ENCODE results near the gene CRBN. TPM values are rescaled to one million over a fixed set of nuclear protein-coding genes. Genes with fewer than 3 reads are reported as not detected.
A peak's percentile ranks its signal among the peaks of the same experiment; 100 is the strongest.

Gene CRBN
- total RNA-seq, 2 donors from 2014 or later: 35.3 to 36.8 TPM

- H3K4me3 Mint-ChIP-seq: no peak overlapping the region
- H3K4me3 ChIP-seq (ENCODE audit: low read length): no peak overlapping the region
- H3K27me3 ChIP-seq (ENCODE audit: control insufficient read depth, insufficient read depth, low read length, poor library complexity, severe bottlenecking): no peaks in the 10 kb centered on the region
- no peaks in the 10 kb centered on the region for H3K27me3 Mint-ChIP-seq (ENCODE audit: insufficient read depth)
- H3K4me1 ChIP-seq (ENCODE audit: control insufficient read depth, insufficient read depth, low read length): no peaks in the 10 kb centered on the region
- H3K36me3 ChIP-seq (ENCODE audit: control insufficient read depth, insufficient read depth, low read length): peaks cover 69% of the 10 kb centered on the region
- no peaks in the 10 kb centered on the region for H3K4me1 Mint-ChIP-seq
- no peak overlapping the region for H3K27ac ChIP-seq (ENCODE audit: low read depth, low read length)
- H3K36me3 Mint-ChIP-seq (ENCODE audit: low read depth): peaks cover 41% of the 10 kb centered on the region
- no peak overlapping the region for H3K27ac Mint-ChIP-seq
- 83 to 92% methylated on average over 5 of the region's 5 CpGs for WGBS, 2 experiments (ENCODE audit: insufficient coverage in 1 of 2, insufficient read length in 1 of 2)
- no peaks in the 10 kb centered on the region for H3K9me3 Mint-ChIP-seq
- no peak for DNase-seq
- peak; percentile 67 for TF ChIP-seq CTCF (conservative IDR thresholded peaks at IDR 0.05)
- H3K9me3 ChIP-seq (ENCODE audit: control insufficient read depth, low read length): peaks cover 4% of the 10 kb centered on the region
- H3K9ac ChIP-seq (ENCODE audit: extremely low read depth, low read length, poor library complexity, severe bottlenecking): no peak overlapping the region
These were observed 8.5 kb downstream of the CRBN start for GRCh38 chr3:3170998-3171397.

GRCh38 chr3:3165650-3166049, 13.8 kb downstream of the CRBN start:
- H3K9ac ChIP-seq (ENCODE audit: extremely low read depth, low read length, poor library complexity, severe bottlenecking): no peak overlapping the region
- no peak overlapping the region for H3K27ac Mint-ChIP-seq
- no peaks in the 10 kb centered on the region for H3K27me3 ChIP-seq (ENCODE audit: control insufficient read depth, insufficient read depth, low read length, poor library complexity, severe bottlenecking)
- no peak overlapping the region for H3K4me3 Mint-ChIP-seq
- H3K36me3 Mint-ChIP-seq (ENCODE audit: low read depth): peaks cover 54% of the 10 kb centered on the region
- peaks cover 77% of the 10 kb centered on the region for H3K36me3 ChIP-seq (ENCODE audit: control insufficient read depth, insufficient read depth, low read length)
- H3K4me3 ChIP-seq (ENCODE audit: low read length): no peak overlapping the region
- H3K4me1 Mint-ChIP-seq: no peaks in the 10 kb centered on the region
- 95 to 96% methylated on average over 3 of the region's 3 CpGs for WGBS, 2 experiments (ENCODE audit: insufficient coverage in 1 of 2, insufficient read length in 1 of 2)
- no peak for TF ChIP-seq CTCF (conservative IDR thresholded peaks at IDR 0.05)
- no peak for DNase-seq
- H3K9me3 Mint-ChIP-seq: no peaks in the 10 kb centered on the region
- H3K9me3 ChIP-seq (ENCODE audit: control insufficient read depth, low read length): peaks cover 24% of the 10 kb centered on the region
- no peaks in the 10 kb centered on the region for H3K27me3 Mint-ChIP-seq (ENCODE audit: insufficient read depth)
- no peaks in the 10 kb centered on the region for H3K4me1 ChIP-seq (ENCODE audit: control insufficient read depth, insufficient read depth, low read length)
- no peak overlapping the region for H3K27ac ChIP-seq (ENCODE audit: low read depth, low read length)

GRCh38 chr3:3165241-3165640, 14.2 kb downstream of the CRBN start:
- no peak overlapping the region for H3K4me3 Mint-ChIP-seq
- no peaks in the 10 kb centered on the region for H3K27me3 Mint-ChIP-seq (ENCODE audit: insufficient read depth)

More at GRCh38 chr3:3165241-3165640, 14.2 kb downstream of the CRBN start:
- Mint-ChIP-seq H3K27ac (no peak overlapping the region), H3K9me3 (no peaks in the 10 kb centered on the region), H3K4me1 (no peaks in the 10 kb centered on the region), H3K36me3 (ENCODE audit: low read depth) (peaks cover 54% of the 10 kb centered on the region)
- H3K4me3 ChIP-seq (ENCODE audit: low read length): no peak overlapping the region
- H3K9me3 ChIP-seq (ENCODE audit: control insufficient read depth, low read length): peaks cover 24% of the 10 kb centered on the region
- H3K27ac ChIP-seq (ENCODE audit: low read depth, low read length): no peak overlapping the region
- H3K36me3 ChIP-seq (ENCODE audit: control insufficient read depth, insufficient read depth, low read length): peaks cover 78% of the 10 kb centered on the region
- no peaks in the 10 kb centered on the region for H3K27me3 ChIP-seq (ENCODE audit: control insufficient read depth, insufficient read depth, low read length, poor library complexity, severe bottlenecking)
- WGBS, 2 experiments (ENCODE audit: insufficient coverage in 1 of 2, insufficient read length in 1 of 2): 59 to 100% methylated on average over 2 to 3 of the region's 3 CpGs
- TF ChIP-seq CTCF (conservative IDR thresholded peaks at IDR 0.05): no peak
- no peaks in the 10 kb centered on the region for H3K4me1 ChIP-seq (ENCODE audit: control insufficient read depth, insufficient read depth, low read length)
- no peak overlapping the region for H3K9ac ChIP-seq (ENCODE audit: extremely low read depth, low read length, poor library complexity, severe bottlenecking)
- DNase-seq: no peak

Measured in endodermal cell (in vitro differentiated cells).